GM19035 (cell line): ENCODE data around the gene MAD1L1.
"Not testable (repeated sequence)": the region's sequence is repeated elsewhere in the genome, so short reads cannot be mapped to it uniquely, and the experiment has no call there.

Source experiments
- ATAC-seq: cut with Tn5 transposase; IDR thresholded peaks from one replicate; pipeline ENCODE4 v1.9.1; 2021; ENCODE audit not compliant: unreplicated experiment

MAD1L1 gene

GRCh38 chr7:1893451-1893850, 339.3 kb downstream of the MAD1L1 start:
- ATAC-seq: no peak

GRCh38 chr7:1893036-1893435, 339.7 kb downstream of the MAD1L1 start:
- no peak for ATAC-seq

GRCh38 chr7:1892011-1892965, 340.5 kb downstream of the MAD1L1 start:
- ATAC-seq: no peak

- no peak for ATAC-seq
These were observed 342.2 kb downstream of the MAD1L1 start for GRCh38 chr7:1890289-1891235.

- ATAC-seq: no peak
These were observed 343.1 kb downstream of the MAD1L1 start for GRCh38 chr7:1889556-1890181.

GRCh38 chr7:1889091-1889490, 343.7 kb downstream of the MAD1L1 start:
- no peak for ATAC-seq

- ATAC-seq: no peak
These were observed 344.3 kb downstream of the MAD1L1 start for GRCh38 chr7:1888425-1888824.

GRCh38 chr7:1887251-1887650, 345.5 kb downstream of the MAD1L1 start:
- ATAC-seq: no peak

GRCh38 chr7:1886361-1887064, 346.2 kb downstream of the MAD1L1 start:
- no peak for ATAC-seq

- no peak for ATAC-seq
These were observed 347.1 kb downstream of the MAD1L1 start for GRCh38 chr7:1885465-1886226.

GRCh38 chr7:1884583-1885350, 348.0 kb downstream of the MAD1L1 start:
- ATAC-seq: no peak

- no peak for ATAC-seq
These were observed 348.7 kb downstream of the MAD1L1 start for GRCh38 chr7:1883834-1884582.

- ATAC-seq: no peak
These were observed 349.5 kb downstream of the MAD1L1 start for GRCh38 chr7:1883031-1883761.

- ATAC-seq: no peak
These were observed 350.3 kb downstream of the MAD1L1 start for GRCh38 chr7:1882451-1882850.

GRCh38 chr7:1881946-1882345, 350.8 kb downstream of the MAD1L1 start:
- ATAC-seq: no peak

GRCh38 chr7:1876641-1877040, 356.1 kb downstream of the MAD1L1 start:
- ATAC-seq: not testable (repeated sequence)

GRCh38 chr7:1875392-1876199, 357.1 kb downstream of the MAD1L1 start:
- ATAC-seq: not testable (repeated sequence)
